Stimulated activated CD8-positive, alpha-beta memory T cell treated with anti-CD3 and anti-CD28 coated beads, Interleukin-7, amount 100 ng/mL, for 48 hours (primary cell): ENCODE results near the gene NEDD1.

Experiments used
- DNase-seq, 2 donors: peaks; one replicate each; pipeline ENCODE4 v3.0.0-alpha.2; 2020; ENCODE audit warnings: low read depth in 1 of 2; ENCODE audit errors: extremely low read depth in 1 of 2

NEDD1 gene

DNA sequence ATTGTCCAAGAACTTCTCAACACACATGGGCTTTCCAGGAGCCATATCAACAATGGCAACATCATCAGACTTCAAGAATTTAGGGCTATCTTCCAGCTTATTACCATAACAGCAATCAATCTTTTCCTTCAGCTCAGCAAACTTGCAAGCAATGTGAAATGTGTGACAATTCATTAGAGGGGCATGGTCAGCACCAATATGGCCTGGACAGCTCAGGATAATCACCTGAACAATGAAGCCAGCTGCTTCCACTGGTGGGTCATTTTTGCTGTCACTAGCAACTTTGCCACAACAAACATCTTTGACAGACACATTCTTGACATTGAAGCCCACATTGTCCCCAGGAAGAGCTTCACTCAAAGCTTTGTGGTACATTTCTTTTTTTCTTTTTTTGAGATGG is 5.9 kb upstream of the NEDD1 start:
- DNase-seq: no peak

- no peak for DNase-seq
These were observed 5.0 kb upstream of the NEDD1 start for GRCh38 chr12:96902076-96902475.

DNA sequence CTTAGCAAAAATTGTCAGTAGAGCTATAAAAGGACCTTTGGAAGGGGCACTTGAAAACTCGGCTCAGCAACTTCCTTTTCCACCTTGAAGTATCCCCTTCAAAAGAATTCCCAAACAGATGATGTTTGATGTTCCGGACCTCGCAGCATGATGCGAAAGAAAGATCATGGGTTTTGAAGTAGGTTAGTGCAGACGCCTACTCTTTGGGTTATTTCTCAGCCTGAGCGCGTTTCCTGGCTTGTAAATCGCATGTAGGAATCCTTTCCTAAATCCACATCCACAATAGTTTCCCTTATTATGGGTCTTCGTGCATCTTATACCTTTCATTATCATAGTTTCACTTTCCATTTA is 584 bp upstream of the NEDD1 start:
- DNase-seq: no peak

GRCh38 chr12:96907671-96908422 is 790 bp downstream of the NEDD1 start:
- DNase-seq: no peak

DNA sequence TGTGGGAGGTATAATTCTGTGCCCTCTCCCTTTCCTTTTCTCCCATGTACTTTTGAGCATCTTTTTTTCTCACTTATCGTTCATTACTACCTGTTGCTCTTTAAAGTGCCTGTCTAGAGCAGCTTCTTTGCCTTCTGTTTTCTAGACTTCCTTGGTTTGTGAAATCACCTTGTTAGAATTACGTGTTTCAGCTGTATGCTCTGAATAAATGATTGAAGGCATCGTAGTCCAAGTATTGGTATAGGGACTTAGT is 1.3 kb downstream of the NEDD1 start:
- no peak for DNase-seq

DNA sequence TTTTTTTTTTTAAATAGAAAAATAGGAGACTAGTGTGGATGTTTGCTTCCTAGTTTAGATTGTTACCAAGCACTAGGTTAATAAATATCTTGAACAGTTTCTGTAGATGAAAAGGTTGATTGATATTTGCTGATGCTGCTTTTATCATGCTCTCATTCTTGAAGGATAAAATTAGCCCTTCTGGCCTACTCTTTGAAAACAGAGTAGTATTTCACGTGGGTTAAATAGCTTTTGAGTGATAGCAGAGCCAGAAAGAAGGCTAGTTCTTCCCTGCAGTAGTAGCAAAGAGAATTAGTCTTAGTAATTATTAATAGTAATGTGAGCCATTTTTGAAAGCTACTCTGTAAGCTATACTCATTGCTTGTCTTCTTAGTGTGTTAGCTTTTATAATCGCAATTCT is 5.2 kb downstream of the NEDD1 start:
- DNase-seq: no peak

DNA sequence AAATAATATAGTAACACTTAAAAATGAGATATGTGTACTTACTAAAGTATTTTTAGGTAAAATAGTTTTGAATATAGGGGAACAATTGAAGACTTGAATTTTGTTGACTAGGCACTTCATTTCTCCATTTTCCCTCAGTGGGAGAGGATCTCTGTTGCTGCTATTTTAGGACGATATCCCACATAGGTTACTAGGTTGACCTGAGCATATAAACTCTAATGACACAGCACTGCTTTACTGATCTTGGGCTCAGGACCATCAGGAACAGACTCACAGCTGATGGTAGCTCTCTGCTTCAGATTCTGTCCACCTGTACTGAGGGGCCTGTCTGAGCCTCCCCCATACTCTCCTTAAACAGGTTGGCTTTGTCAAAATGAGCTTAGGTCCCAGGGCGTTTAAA is 5.9 kb downstream of the NEDD1 start:
- no peak for DNase-seq

GRCh38 chr12:96919510-96920210 is 12.6 kb downstream of the NEDD1 start:
- no peak for DNase-seq

DNA sequence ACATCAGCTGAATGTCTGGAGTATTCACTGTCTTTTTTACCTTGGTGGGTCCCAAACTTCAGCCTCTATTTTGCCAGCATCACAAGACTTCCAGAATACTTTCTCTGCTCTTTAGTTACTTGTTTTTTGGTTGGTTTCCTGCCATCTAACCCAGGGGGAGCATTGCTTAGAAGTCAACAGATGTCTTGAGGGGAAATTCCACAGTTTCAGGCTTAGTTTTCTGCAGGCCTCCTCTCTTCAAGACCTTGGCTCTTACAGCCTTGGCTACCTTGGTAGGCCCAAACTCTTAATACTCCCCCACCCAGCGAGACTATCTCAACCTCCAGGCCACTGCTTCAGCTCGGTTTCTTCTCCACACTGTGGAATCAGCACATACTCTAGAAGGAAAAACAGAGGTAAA is 41.7 kb downstream of the NEDD1 start:
- DNase-seq: no peak

DNA sequence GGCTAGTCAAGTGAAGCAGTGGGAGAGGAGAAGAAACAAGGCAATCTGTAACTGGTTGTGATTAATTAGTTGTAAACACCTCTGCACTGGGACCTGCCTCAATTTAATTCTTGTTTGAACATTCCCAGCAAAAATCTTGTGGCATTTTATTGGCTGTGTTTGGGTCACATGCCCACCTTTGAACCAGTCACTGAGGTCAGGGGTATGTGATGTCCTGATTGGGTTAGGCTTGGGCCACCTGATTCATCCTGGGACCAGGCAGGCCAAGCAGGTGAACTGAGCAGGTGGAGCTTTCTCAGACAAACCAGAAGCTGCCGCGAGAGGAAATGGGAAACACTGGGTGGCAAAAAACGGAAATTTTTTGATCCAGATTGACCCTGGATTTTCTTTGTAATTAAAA is 72.5 kb downstream of the NEDD1 start:
- no peak for DNase-seq

GRCh38 chr12:96980991-96981414 is 73.9 kb downstream of the NEDD1 start:
- DNase-seq: no peak

GRCh38 chr12:96981911-96982310 is 74.9 kb downstream of the NEDD1 start:
- no peak for DNase-seq

DNA sequence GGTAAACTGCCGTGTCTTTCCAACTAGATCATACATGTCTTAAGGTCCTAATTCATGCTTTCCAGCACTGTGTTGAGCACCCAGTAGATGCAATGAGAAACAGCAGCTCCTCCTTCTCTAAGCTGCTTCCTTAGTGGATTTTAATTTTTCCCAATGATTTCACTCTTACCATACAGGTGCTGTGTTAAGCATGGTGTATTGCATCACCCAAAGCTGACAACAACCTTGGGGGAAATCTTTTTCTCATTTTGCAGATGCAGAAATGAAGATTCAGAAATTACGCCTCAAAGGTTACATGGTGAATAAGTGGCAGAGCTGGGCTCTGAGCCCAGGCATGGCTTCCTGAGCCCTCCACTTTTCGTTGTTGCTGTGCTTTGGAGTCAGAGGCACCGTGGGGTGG is 75.6 kb downstream of the NEDD1 start:
- no peak for DNase-seq

DNA sequence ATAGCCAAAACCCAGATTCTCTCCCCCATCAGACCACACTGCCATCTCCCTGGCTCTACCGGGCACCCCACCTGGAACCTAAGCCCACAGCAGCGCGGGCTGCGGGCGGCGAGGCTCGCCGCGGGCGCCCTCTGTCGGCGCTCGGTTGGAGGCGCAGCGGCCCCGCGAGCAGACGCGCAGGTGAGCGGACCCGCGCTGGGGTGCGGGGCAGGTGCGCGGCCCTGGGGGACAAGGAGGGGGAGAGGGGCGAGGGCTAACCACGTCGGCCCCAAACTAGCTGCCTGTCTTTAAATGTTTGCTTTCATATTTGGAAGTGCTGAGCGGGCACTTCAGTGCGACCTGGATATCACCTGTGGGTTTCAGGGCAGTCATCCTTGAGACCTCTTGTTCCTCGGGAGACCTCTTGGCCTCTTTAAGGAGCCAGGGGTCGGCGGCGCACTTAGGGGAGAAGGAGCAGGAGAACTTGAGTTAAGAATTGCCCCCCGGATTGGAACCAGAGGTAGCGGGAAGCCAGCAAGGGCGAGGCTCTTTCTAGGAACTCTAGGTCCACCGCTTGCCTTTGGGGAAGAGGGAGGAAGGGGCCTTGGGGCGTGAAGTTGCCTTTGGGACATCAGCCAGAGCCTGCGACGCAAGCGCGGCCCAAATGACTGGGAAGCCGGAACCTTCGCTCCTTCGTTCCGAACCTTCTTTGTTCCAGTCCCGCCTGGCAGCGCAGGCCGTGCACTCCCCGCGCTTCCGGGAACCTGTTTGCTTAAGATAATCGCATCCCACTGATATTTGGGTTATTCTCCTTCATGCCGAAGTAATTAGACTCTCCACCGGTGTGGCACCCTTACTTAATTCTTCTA is 78.7 kb downstream of the NEDD1 start:
- DNase-seq: no peak

DNA sequence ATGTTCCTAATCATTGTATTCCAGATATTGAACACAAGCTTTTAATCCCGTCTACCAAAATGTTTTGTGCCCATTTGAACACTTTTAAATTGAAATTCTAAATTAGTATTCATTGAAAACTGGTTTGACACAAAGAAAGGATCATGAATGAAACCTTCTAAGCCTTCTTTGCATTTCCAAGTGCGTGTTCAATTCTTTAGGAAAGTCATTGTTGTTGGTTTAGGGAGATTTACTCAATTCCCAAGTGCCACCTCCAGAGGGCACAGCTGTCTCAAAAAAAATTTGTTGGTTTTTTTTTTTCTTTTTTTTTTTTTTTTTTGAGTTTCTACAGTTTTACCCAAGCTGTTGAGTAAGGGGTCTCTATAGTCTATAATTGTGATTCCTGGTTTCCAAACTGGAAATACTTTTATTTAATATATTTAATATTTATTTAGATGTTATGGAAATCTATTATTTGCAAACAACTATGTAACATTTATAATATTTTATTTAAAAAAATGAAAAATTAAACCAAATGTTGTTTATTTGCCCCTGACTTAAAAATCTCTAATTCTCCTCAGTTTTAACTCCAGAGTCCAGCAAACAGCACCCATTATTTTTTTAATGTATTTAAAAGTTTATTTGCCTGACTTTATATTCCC is 79.9 kb downstream of the NEDD1 start:
- DNase-seq: no peak

DNA sequence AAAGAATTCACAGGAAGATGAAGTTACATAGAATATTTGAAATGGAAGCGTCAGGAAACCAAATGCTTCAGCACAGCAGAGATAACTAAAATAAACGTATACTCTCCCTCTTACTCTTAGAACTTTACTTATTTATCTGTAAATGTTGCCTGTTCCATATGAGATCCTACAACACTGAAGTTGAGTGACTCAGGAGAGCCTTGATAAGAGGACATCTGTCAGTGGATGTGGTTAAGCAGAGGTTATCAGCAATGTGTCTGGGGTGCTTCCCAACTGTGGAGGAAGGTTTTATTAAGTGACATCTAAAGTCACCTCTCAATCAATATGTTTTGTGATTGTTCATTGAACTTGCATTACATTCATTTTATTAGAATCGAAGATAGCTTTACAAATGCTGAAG is 81.9 kb downstream of the NEDD1 start:
- no peak for DNase-seq

DNA sequence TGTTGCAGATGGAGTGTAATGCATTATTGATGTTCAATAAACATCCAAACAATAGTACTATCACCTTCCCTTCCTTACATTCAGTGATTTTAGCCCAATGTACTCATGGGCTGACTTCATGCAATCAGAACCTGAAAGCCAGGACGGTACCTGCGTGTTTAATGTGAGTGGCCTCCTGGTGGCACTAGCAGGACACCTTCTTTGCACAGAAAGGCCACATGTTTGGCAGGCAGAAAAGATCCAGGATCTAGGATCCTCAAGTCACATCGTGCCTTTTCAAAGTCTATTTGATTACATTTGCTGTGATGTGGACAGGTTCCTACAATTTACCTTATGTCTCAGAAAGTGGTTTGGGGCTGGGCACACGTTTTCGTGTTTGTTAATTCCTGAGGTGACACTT is 82.9 kb downstream of the NEDD1 start:
- no peak for DNase-seq

GRCh38 chr12:96994900-96995299 is 87.8 kb downstream of the NEDD1 start:
- DNase-seq: no peak

DNA sequence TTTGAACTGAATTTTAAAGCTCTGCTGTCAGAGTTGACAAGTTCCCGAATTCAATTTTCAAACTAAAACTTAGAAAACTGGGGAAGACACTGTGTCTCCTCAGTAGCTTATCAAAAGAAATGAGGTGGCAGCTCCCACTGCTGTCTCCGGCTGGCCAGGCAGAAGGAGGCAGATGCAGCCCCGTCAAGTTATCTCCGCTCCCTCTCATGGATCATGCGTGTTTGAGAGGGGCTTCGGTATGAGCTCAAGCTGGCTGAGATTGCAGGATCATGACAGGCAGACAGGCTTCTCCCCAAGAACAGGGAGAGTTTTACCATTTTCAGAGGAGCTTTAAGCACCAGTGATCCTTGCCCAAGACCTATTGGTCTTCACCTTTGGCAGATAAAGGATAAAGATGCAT is 88.8 kb downstream of the NEDD1 start:
- no peak for DNase-seq

GRCh38 chr12:96997797-96998484 is 90.9 kb downstream of the NEDD1 start:
- DNase-seq: no peak

DNA sequence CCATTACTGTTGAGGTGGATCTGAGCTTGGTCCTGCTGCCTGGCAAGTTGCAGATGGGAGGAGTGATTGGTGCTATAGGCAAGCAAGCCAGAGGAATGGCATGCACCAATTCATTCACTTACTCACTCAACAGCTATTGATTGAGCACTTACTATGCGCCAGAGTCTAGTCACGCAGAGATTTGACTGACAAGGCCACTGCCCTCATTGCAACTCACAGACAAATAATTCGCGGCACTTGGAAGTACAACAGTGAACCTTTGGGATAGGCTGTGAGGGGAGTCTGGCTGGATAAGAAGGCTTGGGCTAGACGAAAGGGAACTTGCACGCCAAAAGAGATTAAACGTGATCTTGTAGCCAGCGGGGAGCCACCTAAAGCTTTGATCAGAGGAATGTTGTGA is 96.2 kb downstream of the NEDD1 start:
- DNase-seq: no peak
